Fibroblast of mammary gland (primary cell): ENCODE data around the gene KCNK13.
A peak's percentile ranks its signal among the peaks of the same experiment; 100 is the strongest.

ENCODE experiments used
- DNase-seq: peaks from one replicate; pipeline ENCODE4 v3.0.0-alpha.2; 2010; ENCODE audit warnings: low read depth
- H3K4me3 ChIP-seq: 2 replicates; pipeline ENCODE4 v1.5.1; 2011; ENCODE audit warnings: low read depth, mild to moderate bottlenecking, low read length, moderate library complexity; ENCODE audit not compliant: control insufficient read depth
- CTCF ChIP-seq: conservative IDR thresholded peaks from 2 replicates; pipeline ENCODE4 v1.5.1; 2011; ENCODE audit warnings: low read depth, low read length, inconsistent platforms; ENCODE audit not compliant: control insufficient read depth, insufficient read depth

The KCNK13 gene

GRCh38 chr14:90049390-90049789 is 12.4 kb upstream of the KCNK13 start:
- DNase-seq = peak; percentile 20
- no peak for TF ChIP-seq CTCF

GRCh38 chr14:90050271-90050670 is 11.5 kb upstream of the KCNK13 start:
- TF ChIP-seq CTCF = no peak
- no peak for DNase-seq
- H3K4me3 ChIP-seq = no peak overlapping the region

More at GRCh38 chr14:90049390-90049789, 12.4 kb upstream of the KCNK13 start:
- H3K4me3 ChIP-seq = no peak overlapping the region

- DNase-seq = no peak
- H3K4me3 ChIP-seq = no peak overlapping the region
- no peak for TF ChIP-seq CTCF
These were observed 8.8 kb upstream of the KCNK13 start for GRCh38 chr14:90053044-90053443.

- H3K4me3 ChIP-seq = no peak overlapping the region
- DNase-seq = no peak
- no peak for TF ChIP-seq CTCF
These were observed 7.0 kb upstream of the KCNK13 start for GRCh38 chr14:90054803-90055202.

GRCh38 chr14:90056826-90057225 is 5.0 kb upstream of the KCNK13 start:
- H3K4me3 ChIP-seq = no peak overlapping the region
- no peak for DNase-seq
- TF ChIP-seq CTCF = no peak

GRCh38 chr14:90058876-90059458 is 2.8 kb upstream of the KCNK13 start:
- no peak for DNase-seq
- no peak for TF ChIP-seq CTCF
- no peak overlapping the region for H3K4me3 ChIP-seq
